HAP-1 (cell line): Measurements from ENCODE around the gene FXYD6.
A peak's percentile ranks its signal among the peaks of the same experiment; 100 is the strongest.

Experiments
- DNase-seq, 2 experiments: peaks; one replicate each; pipeline ENCODE4 v3.0.0-alpha.2; 2016 to 2020; ENCODE audit warnings: low spot score in 2 of 2
- H3K27me3 ChIP-seq: fragments of 250-450 bp; sonication (Bioruptor Pico); 2 replicates; pipeline ENCODE4 v1.5.1; 2020; ENCODE audit warnings: low read depth, mild to moderate bottlenecking, moderate library complexity
- H3K36me3 ChIP-seq: fragments of 250-450 bp; sonication (Bioruptor Pico); replicated peaks from 2 replicates; pipeline ENCODE4 v1.5.1; 2020; ENCODE audit warnings: mild to moderate bottlenecking
- H3K4me1 ChIP-seq: fragments of 250-450 bp; sonication (Bioruptor Pico); 2 replicates; pipeline ENCODE4 v1.5.1; 2020; ENCODE audit warnings: mild to moderate bottlenecking
- H3K4me3 ChIP-seq: fragments of 250-450 bp; sonication (Bioruptor Pico); 2 replicates; pipeline ENCODE4 v1.5.1; 2020; ENCODE audit warnings: mild to moderate bottlenecking, moderate library complexity
- H3K9me3 ChIP-seq: fragments of 250-450 bp; sonication (Bioruptor Pico); 2 replicates; pipeline ENCODE4 v1.5.1; 2020; ENCODE audit warnings: mild to moderate bottlenecking, moderate library complexity
- in situ Hi-C: fragments of 300-500 bp; cut with MboI; formaldehyde crosslinking; loops from 3 replicates; pipeline ENCODE4 v1.14.3; 2020; ENCODE audit warnings: low sequenced_read_pairs, inconsistent platforms, mixed read lengths

FXYD6 gene

GRCh38 chr11:117885777-117886176 is 9.3 kb upstream of the FXYD6 start:
- Histone ChIP-seq H3K4me1 (peaks cover 7% of the 10 kb centered on the region), H3K36me3 (no peaks in the 10 kb centered on the region), H3K27me3 (no peaks in the 10 kb centered on the region), H3K4me3 (no peak overlapping the region), H3K9me3 (no peaks in the 10 kb centered on the region)
- in situ Hi-C loops: no loop called here
- no peak for DNase-seq

- no peak overlapping the region for H3K4me3 ChIP-seq
- no peak for DNase-seq
- peaks cover 7% of the 10 kb centered on the region for H3K4me1 ChIP-seq
- in situ Hi-C loops: no loop called here
- no peaks in the 10 kb centered on the region for H3K27me3 ChIP-seq
- no peaks in the 10 kb centered on the region for H3K9me3 ChIP-seq
- H3K36me3 ChIP-seq: no peaks in the 10 kb centered on the region
These were observed 8.5 kb upstream of the FXYD6 start for GRCh38 chr11:117884994-117885393.

GRCh38 chr11:117883063-117883462 is 6.6 kb upstream of the FXYD6 start:
- H3K9me3 ChIP-seq: no peaks in the 10 kb centered on the region
- in situ Hi-C loops: no loop called here
- DNase-seq: no peak
- no peak overlapping the region for H3K4me3 ChIP-seq
- H3K27me3 ChIP-seq: no peaks in the 10 kb centered on the region
- no peaks in the 10 kb centered on the region for H3K36me3 ChIP-seq
- H3K4me1 ChIP-seq: peaks cover 7% of the 10 kb centered on the region

GRCh38 chr11:117882311-117882905 is 6.0 kb upstream of the FXYD6 start:
- peak in 1 of 2 experiments; percentile 37 for DNase-seq
- in situ Hi-C loops: no loop called here
- no peaks in the 10 kb centered on the region for H3K36me3 ChIP-seq
- H3K9me3 ChIP-seq: no peaks in the 10 kb centered on the region
- H3K4me1 ChIP-seq: peaks cover 8% of the 10 kb centered on the region
- H3K27me3 ChIP-seq: no peaks in the 10 kb centered on the region
- no peak overlapping the region for H3K4me3 ChIP-seq

- Histone ChIP-seq H3K4me1 (peaks cover 14% of the 10 kb centered on the region), H3K9me3 (no peaks in the 10 kb centered on the region), H3K27me3 (no peaks in the 10 kb centered on the region), H3K4me3 (no peak overlapping the region), H3K36me3 (no peaks in the 10 kb centered on the region)
- in situ Hi-C loops: no loop called here
- no peak for DNase-seq
These were observed 4.8 kb upstream of the FXYD6 start for GRCh38 chr11:117881217-117881616.

- DNase-seq: no peak
- Histone ChIP-seq H3K4me1 (peaks cover 20% of the 10 kb centered on the region), H3K27me3 (no peaks in the 10 kb centered on the region), H3K4me3 (no peak overlapping the region), H3K36me3 (no peaks in the 10 kb centered on the region), H3K9me3 (no peaks in the 10 kb centered on the region)
- in situ Hi-C loops: no loop called here
These were observed 3.3 kb upstream of the FXYD6 start for GRCh38 chr11:117879516-117880480.

GRCh38 chr11:117878939-117879475 is 2.5 kb upstream of the FXYD6 start:
- Histone ChIP-seq H3K4me1 (peaks cover 24% of the 10 kb centered on the region), H3K9me3 (no peaks in the 10 kb centered on the region), H3K4me3 (no peak overlapping the region), H3K36me3 (no peaks in the 10 kb centered on the region), H3K27me3 (no peaks in the 10 kb centered on the region)
- in situ Hi-C loops: no loop called here
- no peak for DNase-seq

GRCh38 chr11:117878314-117878938 is 2.0 kb upstream of the FXYD6 start:
- no peaks in the 10 kb centered on the region for H3K9me3 ChIP-seq

GRCh38 chr11:117877120-117877784 is 794 bp upstream of the FXYD6 start:
- in situ Hi-C loops: no loop called here
- Histone ChIP-seq H3K4me1 (peaks cover 19% of the 10 kb centered on the region), H3K9me3 (no peaks in the 10 kb centered on the region), H3K27me3 (no peaks in the 10 kb centered on the region), H3K36me3 (no peaks in the 10 kb centered on the region), H3K4me3 (peak overlapping the region; percentile 91)
- no peak for DNase-seq

More at GRCh38 chr11:117878314-117878938, 2.0 kb upstream of the FXYD6 start:
- no peak for DNase-seq
- Histone ChIP-seq H3K4me3 (no peak overlapping the region), H3K4me1 (peaks cover 24% of the 10 kb centered on the region), H3K27me3 (no peaks in the 10 kb centered on the region), H3K36me3 (no peaks in the 10 kb centered on the region)
- in situ Hi-C loops: no loop called here

- Histone ChIP-seq H3K36me3 (no peaks in the 10 kb centered on the region), H3K27me3 (no peaks in the 10 kb centered on the region), H3K4me3 (peak overlapping the region; percentile 91), H3K4me1 (peaks cover 18% of the 10 kb centered on the region), H3K9me3 (no peaks in the 10 kb centered on the region)
- no peak for DNase-seq
- in situ Hi-C loops: no loop called here
These were observed 458 bp downstream of the FXYD6 start for GRCh38 chr11:117876059-117876340.

GRCh38 chr11:117875382-117876058 is 938 bp downstream of the FXYD6 start:
- H3K9me3 ChIP-seq: no peaks in the 10 kb centered on the region
- no peaks in the 10 kb centered on the region for H3K36me3 ChIP-seq
- peak overlapping the region; percentile 91 for H3K4me3 ChIP-seq
- H3K4me1 ChIP-seq: peaks cover 22% of the 10 kb centered on the region
- no peaks in the 10 kb centered on the region for H3K27me3 ChIP-seq
- peak in 1 of 2 experiments; percentile 48 for DNase-seq
- in situ Hi-C loops: no loop called here

GRCh38 chr11:117874910-117875381 is 1.5 kb downstream of the FXYD6 start:
- in situ Hi-C loops: no loop called here
- Histone ChIP-seq H3K27me3 (no peaks in the 10 kb centered on the region), H3K9me3 (no peaks in the 10 kb centered on the region), H3K4me1 (peaks cover 28% of the 10 kb centered on the region), H3K4me3 (peak overlapping the region; percentile 91), H3K36me3 (no peaks in the 10 kb centered on the region)
- DNase-seq: no peak
